GM21515 (cell line): ENCODE results near the gene ACOXL.
"Not testable (repeated sequence)": the region's sequence is repeated elsewhere in the genome, so short reads cannot be mapped to it uniquely, and the experiment has no call there.

Source experiments
- ATAC-seq: cut with Tn5 transposase; IDR thresholded peaks from one replicate; pipeline ENCODE4 v1.9.1; 2021; ENCODE audit not compliant: unreplicated experiment

ACOXL gene

DNA sequence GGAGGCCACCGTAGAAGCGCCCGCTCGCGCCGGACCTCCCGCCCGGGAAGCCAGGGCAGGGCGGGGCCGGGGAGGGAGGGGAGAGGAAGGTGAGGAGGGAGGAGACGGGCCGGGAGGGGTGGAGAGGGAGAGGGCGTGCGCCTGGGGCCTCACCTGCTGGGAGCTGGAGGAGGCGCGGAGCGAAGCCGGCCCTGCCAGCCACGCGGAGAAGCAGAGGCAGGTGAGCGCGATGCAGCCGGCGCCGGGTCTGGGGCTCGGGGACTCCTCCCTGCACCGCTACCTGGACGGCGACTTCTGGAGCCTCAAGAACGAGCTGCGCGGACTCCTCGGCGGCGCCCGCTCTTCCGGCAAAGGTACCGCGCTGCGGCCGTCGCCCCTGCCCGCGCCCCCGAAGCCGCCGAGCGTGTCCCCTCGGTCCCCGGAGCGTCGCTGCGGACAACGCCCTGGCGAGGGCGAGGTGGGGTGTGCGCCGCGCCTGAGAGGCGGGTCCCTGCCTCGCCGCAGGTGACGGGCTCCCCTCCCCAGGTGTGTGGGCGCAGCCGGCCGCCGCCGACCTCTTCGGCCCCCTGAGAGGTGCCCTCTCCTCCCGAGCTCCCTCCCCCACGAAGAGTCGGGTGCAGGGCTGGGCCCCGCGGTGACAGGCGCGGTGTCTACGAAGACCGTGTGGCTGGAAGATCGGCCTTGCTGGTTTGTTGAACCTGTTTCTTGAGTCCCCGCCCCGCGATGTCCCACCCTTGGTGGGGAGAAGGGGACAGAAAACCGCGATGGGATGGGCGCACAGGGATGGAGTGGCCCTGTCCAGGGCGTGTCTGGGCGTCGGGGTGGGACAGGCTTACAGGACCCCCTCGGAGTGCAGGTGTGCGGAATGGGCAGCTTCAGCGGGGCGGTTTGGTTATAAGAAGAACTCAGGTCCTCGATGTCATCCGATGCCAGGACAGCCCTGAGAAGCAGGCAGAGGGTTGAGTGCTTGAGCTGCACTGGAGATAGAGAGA, at the start of gene ACOXL:
Gene ACOXL, plus strand, starts transcription at position 152 of the 992 bp plus-strand sequence. CDS start 35,817 bp downstream, outside the sequence.
- ATAC-seq, result no peak

- no peak for ATAC-seq
These were observed 49.5 kb upstream of the ACOXL start for GRCh38 chr2:110682872-110683271.

DNA sequence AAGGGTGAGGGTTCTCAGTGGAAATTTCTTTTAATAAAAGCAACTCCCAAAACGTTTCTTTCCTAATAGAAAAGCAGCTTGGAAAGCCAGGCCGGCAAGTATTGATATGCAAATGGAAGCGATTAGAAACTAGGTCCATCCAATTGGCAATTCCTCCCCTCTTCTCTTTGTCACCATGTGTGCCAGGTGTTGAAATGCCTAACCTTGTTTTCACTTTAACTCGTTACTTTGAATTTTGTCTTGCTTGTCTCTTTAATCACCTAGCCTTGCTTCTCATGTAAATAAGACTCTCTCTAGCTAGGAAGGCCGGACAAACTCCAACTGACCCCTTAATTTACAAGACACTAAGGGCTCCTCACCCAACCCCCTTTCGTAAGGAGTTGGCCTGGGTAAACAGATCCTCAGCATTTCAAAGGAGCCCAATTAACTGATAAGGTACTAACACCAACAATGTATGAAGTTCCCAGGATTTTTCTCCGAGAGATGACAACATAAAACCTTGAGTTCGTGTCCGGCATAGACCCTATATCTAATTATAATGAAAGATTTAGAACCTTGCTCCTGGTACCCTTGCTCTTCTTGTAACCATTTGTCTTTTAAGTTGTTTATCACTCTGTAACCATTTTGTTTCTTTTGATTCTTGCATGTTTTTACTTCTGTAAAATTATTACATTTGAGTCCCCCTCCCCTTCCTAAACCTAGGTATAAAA, 44.4 kb upstream of the ACOXL start:
- not testable (repeated sequence) for ATAC-seq

- ATAC-seq, result no peak
These were observed 43.7 kb upstream of the ACOXL start for GRCh38 chr2:110688594-110689091.

DNA sequence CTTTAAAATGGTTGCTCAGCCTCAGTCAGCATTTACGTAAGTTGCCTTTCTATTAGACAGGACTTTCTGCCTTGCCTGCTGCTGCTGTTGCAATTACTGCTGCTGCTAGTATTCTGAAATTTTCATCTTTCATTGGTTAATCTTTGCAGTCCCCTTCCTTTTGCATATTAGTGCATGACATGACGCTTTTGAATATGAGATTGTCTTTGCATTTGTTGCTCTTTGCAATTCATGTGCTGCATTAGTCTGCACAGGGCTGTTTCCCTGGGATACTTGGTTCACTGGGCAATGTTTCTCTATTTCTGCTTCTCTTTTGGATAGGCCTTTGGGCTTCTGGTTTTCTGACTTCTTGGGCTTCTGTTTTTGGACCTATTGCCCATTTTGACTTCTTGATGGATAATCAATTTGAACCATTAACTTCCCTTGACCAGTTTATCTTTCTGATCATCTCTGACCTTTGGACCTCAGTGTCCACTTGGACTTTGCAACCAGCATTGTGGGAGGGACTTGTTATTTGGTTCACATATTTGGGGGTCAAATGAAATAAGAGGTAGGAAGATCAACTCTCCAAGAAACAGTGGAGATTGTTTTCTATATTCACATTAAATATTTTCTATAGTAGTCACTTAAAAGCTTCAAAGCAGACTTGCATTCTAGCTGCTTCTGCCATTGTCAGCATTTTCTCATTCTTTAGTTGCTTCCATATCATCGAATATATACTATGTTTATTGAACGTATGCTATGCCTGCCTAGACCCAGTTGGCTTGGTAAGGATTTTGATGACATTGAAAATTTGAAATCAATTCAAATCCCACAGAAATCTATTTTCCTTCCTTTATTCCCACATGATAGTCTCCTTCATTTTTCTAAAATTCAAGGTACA, 42.0 kb upstream of the ACOXL start:
- ATAC-seq, result no peak

DNA sequence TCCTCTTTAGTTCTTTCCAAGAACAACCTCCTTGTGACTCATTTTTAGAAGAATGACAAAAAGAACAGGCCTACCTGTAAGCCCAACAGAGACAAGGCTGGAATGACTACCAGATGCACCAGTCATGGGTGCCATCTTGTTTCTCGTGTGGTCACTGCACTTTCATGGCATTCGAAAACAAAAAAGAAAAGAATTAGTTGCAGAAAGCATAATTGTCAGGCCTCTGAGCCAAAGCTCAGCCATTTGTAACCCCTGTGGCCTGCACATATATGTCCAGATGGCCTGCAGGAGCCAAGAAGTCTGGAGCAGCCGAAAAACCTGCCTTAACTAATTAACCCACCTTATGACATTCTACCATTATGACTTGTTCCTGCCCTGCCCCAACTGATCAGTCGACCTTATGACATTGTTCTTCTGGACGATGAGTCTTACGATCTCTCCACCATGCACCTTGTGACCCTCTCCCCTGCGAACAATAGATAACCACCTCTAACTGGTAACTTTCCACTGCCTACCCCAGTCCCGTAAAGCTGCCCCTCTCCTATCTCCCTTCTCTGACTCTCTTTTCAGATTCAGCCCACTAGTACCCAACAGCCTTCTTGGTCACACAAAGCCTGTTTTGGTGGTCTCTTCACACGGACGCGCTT, 40.6 kb upstream of the ACOXL start:
- ATAC-seq, result no peak

GRCh38 chr2:110695146-110695898, 37.1 kb upstream of the ACOXL start:
- not testable (repeated sequence) for ATAC-seq

DNA sequence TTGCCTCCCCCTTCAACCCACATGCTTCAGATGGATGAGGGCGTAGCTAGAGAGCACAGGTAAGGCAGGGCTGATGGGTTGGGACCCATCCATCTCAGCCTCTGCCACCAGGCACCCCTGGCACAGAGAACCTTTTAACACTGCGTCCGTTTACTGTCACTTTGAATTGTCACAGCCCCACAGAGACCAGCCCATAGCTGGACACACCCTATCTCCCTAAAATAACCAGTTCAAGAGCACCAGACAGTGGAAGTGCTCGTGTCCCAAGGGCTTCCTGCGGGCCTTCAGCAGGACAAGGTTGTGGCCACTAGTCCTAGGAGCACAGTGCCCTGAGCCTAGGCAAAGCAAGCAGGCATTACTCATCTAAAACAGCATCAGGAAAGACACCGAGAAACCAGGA, 34.1 kb upstream of the ACOXL start:
- ATAC-seq, result not testable (repeated sequence)

DNA sequence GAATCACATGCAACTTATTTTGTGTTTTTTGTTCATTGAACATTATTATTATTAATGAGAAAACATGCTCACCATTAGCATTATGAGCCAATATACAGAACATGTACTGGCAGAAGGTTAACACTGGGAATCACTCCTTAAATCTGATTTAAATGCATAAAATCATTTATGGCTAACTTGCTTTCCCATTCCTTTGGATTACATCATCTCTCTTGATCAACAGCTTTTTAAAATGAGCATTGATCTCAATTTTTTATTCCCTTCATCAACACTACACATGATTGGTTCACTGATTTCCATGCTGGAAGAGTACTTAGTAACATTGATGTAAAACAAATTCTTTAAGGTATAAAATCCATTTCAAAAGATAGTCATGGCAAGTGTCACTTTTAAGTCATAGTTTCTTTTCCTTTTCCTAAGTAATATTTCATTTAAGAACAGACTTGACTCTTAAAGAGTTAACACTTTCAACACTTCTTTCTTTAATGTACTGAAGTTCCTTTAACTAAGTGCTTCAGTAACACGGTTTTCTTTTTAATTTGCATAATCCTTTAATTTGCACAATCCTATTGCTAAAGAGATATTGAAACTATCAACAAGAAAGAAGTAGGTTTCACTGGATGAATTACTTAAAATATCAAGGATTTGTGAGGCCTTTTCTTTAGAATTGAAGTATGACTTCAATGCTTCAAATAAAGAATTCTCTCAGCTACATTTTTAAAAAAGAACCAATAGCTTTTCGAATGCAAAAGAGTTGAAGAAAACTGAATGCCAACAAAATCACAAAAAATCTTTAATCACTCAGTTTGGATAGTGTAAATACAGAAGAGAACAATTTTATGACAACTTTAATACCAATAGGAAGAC, 29.6 kb upstream of the ACOXL start:
- no peak for ATAC-seq

- no peak for ATAC-seq
These were observed 24.9 kb upstream of the ACOXL start for GRCh38 chr2:110707386-110707965.

GRCh38 chr2:110708455-110708854, 23.9 kb upstream of the ACOXL start:
- no peak for ATAC-seq

DNA sequence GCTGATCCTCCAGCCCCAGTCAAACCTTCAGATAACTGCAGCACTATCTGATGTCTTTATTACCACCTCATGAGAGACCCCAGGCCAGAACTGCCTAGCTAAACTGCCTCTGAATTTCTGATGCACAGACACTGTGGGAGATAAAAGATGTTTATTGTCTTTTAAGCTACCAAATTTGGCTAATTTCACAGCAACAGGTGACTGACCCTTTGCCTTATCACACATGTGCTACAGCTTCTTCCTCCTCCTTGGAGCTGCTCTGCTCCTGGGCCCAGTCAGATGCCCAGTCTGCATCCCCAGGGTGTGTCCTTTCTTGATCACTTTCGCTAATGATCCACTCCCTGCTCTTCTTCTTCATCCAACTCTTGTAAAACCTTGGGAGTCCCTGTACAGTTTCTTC, 19.6 kb upstream of the ACOXL start:
- no peak for ATAC-seq

GRCh38 chr2:110713513-110714362, 18.6 kb upstream of the ACOXL start:
- no peak for ATAC-seq

GRCh38 chr2:110714452-110715224, 17.7 kb upstream of the ACOXL start:
- ATAC-seq, result no peak

- no peak for ATAC-seq
These were observed 15.3 kb upstream of the ACOXL start for GRCh38 chr2:110716959-110717645.

DNA sequence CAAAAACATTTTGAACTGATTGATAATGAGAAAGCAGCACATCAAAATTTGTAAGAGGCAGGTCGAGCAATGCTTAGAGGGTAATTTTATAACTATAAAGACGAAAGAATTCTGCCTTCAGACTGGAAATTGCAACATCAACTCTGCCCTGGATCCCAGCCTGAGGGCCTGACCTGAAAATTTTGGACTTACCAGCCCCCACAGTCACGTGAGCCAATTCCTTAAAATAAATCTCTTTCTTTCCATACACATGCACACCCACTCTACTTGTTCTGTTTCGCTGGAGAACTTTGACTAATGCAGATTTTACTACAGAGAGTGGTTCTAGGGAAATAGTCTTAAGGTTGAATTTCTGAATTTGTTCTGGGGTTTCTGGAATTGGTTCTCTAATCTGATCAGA, 14.6 kb upstream of the ACOXL start:
- ATAC-seq, result no peak
